A375 (cell line): ENCODE data around the gene UNC5A. TPM values are rescaled to one million over a fixed set of nuclear protein-coding genes. Genes with fewer than 3 reads are reported as not detected.

Source experiments
- total RNA-seq: library from RNA; depleted of rRNA; stranded (reverse); fragments of >200 nt; shearing (Covaris generic); gene quantifications from 2 replicates; pipeline ENCODE4 v1.2.3, GENCODE V29; 2014; rRNA removed

UNC5A gene
- total RNA-seq, result not detected in 2 replicates

DNA sequence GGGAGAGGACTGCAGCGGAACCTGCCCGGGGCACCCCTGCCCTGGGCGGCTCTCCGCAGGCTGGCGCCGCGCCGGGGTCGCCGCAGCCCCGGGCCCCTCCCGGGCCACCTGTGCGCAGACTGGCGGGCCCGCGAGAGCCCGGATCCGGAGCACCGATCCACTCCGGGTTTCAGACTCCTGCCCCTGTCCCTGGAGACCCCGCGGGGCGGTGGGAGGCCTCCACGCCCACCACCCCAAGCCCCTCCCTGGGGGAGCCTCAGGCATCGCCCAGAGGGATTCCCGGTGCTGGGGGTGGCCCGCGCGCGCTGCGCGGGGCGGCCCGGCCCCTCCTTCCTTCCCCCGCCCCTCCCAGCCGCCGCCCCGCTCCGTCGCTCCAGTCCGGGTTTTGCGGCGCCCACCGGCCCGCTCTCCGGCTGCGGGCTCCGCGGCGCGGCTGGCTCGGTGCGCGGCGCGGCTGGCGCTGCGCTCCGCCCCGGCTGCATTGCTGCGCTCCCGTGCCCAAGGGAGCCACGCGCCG is at the start of gene UNC5A:
TSS of gene UNC5A (plus strand) at position 479 of the 517 bp plus-strand sequence. CDS start 192 bp downstream, outside the sequence.

DNA sequence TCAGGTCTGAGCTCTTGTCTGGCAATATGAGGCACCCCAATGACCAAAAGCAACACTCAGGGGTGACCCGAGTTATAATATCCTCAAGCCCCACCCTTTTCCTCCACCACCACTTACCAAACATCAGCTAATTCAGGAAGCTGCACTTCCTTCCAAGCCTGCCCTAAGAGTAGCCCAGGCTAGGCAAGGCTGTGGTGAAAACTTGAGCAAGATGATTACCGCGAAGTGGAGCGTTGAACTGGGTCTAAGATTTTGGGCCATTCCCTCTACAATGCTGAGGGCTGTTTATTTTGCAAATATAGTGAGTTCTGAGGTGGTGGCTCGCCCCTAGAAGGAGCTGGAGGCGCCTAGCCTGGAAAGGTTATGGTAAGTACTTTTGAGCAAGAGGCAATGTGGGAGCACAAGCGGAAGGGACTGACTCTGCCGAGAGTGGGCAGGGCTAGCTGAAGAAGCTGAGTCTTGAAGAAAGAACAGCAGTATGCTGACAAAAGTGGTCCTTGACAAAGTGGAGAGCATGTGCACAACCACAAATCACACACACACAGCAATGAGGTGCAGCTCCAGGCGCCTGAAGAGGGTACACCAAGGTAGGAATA is 89.0 kb downstream of the UNC5A start, which contains the start of gene HK3:
TSS of gene HK3 (minus strand) at position 51 of the 596 bp plus-strand sequence. CDS start 3,187 bp downstream, outside the sequence.

Other genes starting within 250 kb of the UNC5A start
- 10.1 and 11.0 TPM in 2 replicates for gene GPRIN1, start 200.4 kb upstream of the UNC5A start, total RNA-seq
- gene SNCB, start 180.0 kb upstream of the UNC5A start, total RNA-seq, result not detected in 2 replicates
- not detected in 2 replicates for gene EIF4E1B, start 179.9 kb upstream of the UNC5A start, total RNA-seq
- gene TSPAN17, start 163.1 kb upstream of the UNC5A start, total RNA-seq, result 11.9 and 13.4 TPM in 2 replicates
- gene HK3, start 88.8 kb downstream of the UNC5A start, total RNA-seq, result not detected in 2 replicates
- 22.9 and 31.4 TPM in 2 replicates for gene UIMC1, start 196.2 kb downstream of the UNC5A start, total RNA-seq
- 24.4 and 28.8 TPM in 2 replicates for gene ZNF346, start 212.1 kb downstream of the UNC5A start, total RNA-seq